H1 (cell line): Measurements from ENCODE around the gene FAM181B. TPM values are rescaled to one million over a fixed set of nuclear protein-coding genes. Genes with fewer than 3 reads are reported as not detected.

ENCODE experiments used
- CTCF ChIA-PET: fragments of 300-600 bp; sonication (Branson Sonifier 250); formaldehyde crosslinking; loops from one replicate; lab custom pipeline; 2021; ENCODE audit not compliant: partially characterized antibody; lab: Charles Lee
- POLR2A ChIA-PET: fragments of 300-600 bp; sonication (Branson Sonifier 250); formaldehyde crosslinking; loops from one replicate; lab custom pipeline; 2021; ENCODE audit warnings: inconsistent platforms; ENCODE audit not compliant: partially characterized antibody; lab: Charles Lee
- DNase-seq, 2 experiments: peaks; one replicate each; pipeline versions ENCODE4 v3.0.0 to v3.0.0-alpha.2; 2010 to 2022; ENCODE audit warnings: low spot score in 2 of 2, low read depth in 1 of 2, mixed read lengths in 1 of 2
- FAIRE-seq: peaks from 2 replicates; lab custom pipeline; 2011; peaks lifted over from hg19 to GRCh38; lab: Jason Lieb, UNC
- H2AFZ ChIP-seq: 2 replicates; pipeline ENCODE4 v1.8.1; 2012; ENCODE audit warnings: low read length, inconsistent platforms
- H2AK5ac ChIP-seq: 2 replicates; pipeline ENCODE4 v1.6.1; 2013; ENCODE audit warnings: low read depth, low read length
- H2BK120ac ChIP-seq: replicated peaks from 2 replicates; pipeline ENCODE3; 2013; ENCODE audit warnings: low read depth, low read length, inconsistent platforms
- H2BK12ac ChIP-seq: 2 replicates; pipeline ENCODE4 v1.6.1; 2013; ENCODE audit warnings: low read depth, low read length
- H2BK15ac ChIP-seq: 2 replicates; pipeline ENCODE4 v1.6.1; 2013; ENCODE audit warnings: low read length
- H2BK20ac ChIP-seq: 2 replicates; pipeline ENCODE4 v1.6.1; 2013; ENCODE audit warnings: low read length
- H2BK5ac ChIP-seq: 2 replicates; pipeline ENCODE4 v1.6.1; 2013; ENCODE audit warnings: low read depth, low read length
- H3K14ac ChIP-seq: 2 replicates; pipeline ENCODE4 v1.6.1; 2013; ENCODE audit warnings: inconsistent platforms; ENCODE audit not compliant: insufficient read length
- H3K18ac ChIP-seq: 2 replicates; pipeline ENCODE4 v1.6.1; 2013; ENCODE audit warnings: low read length; ENCODE audit errors: extremely low read depth
- H3K23ac ChIP-seq: 2 replicates; pipeline ENCODE4 v1.6.1; 2013; ENCODE audit warnings: inconsistent platforms; ENCODE audit not compliant: insufficient read length
- H3K23me2 ChIP-seq: 2 replicates; pipeline ENCODE4 v1.6.1; 2013; ENCODE audit warnings: low read depth, low read length
- H3K27ac ChIP-seq: 2 replicates; pipeline ENCODE4 v1.6.1; 2011; ENCODE audit warnings: low read depth, low read length, inconsistent platforms
- H3K27me3 ChIP-seq, 4 experiments: replicated peaks in 1 of 4; 1 replicate in 1 of 4; 2 replicates in 3 of 4; pipeline versions ENCODE4 v1.6.1 to v1.8.1; 2011 to 2013; ENCODE audit warnings: low read length in 3 of 4, mild to moderate bottlenecking in 3 of 4, inconsistent platforms in 2 of 4, mixed read lengths in 2 of 4, moderate library complexity in 1 of 4; ENCODE audit not compliant: control insufficient read depth in 3 of 4, insufficient read depth in 3 of 4; ENCODE audit errors: extremely low read depth in 1 of 4
- H3K36me3 ChIP-seq, 4 experiments: 2 replicates each; pipeline versions ENCODE4 v1.6.1 to v1.8.1; 2011 to 2013; ENCODE audit warnings: mild to moderate bottlenecking in 4 of 4, low read length in 3 of 4, moderate library complexity in 2 of 4, control low read depth in 1 of 4, inconsistent platforms in 1 of 4; ENCODE audit not compliant: insufficient read depth in 4 of 4, control insufficient read depth in 2 of 4
- H3K4ac ChIP-seq: replicated peaks from 2 replicates; pipeline ENCODE3; 2013; ENCODE audit warnings: low read length, low read depth, mixed read lengths, inconsistent platforms; ENCODE audit not compliant: insufficient read length
- H3K4me1 ChIP-seq, 4 experiments: replicated peaks in 1 of 4; 1 replicate in 1 of 4; 2 replicates in 3 of 4; pipeline versions ENCODE4 v1.6.1 to v1.8.1; 2011 to 2013; ENCODE audit warnings: low read length in 3 of 4, inconsistent platforms in 2 of 4, mixed read lengths in 1 of 4; ENCODE audit not compliant: insufficient read depth in 4 of 4, control insufficient read depth in 3 of 4
- H3K4me2 ChIP-seq, 2 experiments: 2 replicates each; pipeline versions ENCODE4 v1.6.1 to v1.8.1; 2011 to 2013; ENCODE audit warnings: low read depth in 2 of 2, low read length in 2 of 2, control low read depth in 1 of 2, inconsistent platforms in 1 of 2, mild to moderate bottlenecking in 1 of 2; ENCODE audit not compliant: insufficient read depth in 1 of 2
- H3K4me3 ChIP-seq, 4 experiments: fragments of 200-600, 300-600 bp in 1 of 4; sonication (generic), shearing (Covaris generic), sonication (Bioruptor Twin) in 1 of 4; 2 replicates each; pipeline versions ENCODE4 v1.5.1 to v1.8.1; 2011 to 2016; ENCODE audit warnings: low read length in 4 of 4, low read depth in 3 of 4, control low read depth in 2 of 4, inconsistent platforms in 2 of 4, mild to moderate bottlenecking in 2 of 4, mixed read lengths in 1 of 4, moderate library complexity in 1 of 4; ENCODE audit not compliant: insufficient read depth in 2 of 4; ENCODE audit errors: extremely low read depth in 1 of 4
- H3K56ac ChIP-seq: replicated peaks from 2 replicates; pipeline ENCODE3; 2013; ENCODE audit warnings: low read depth, mild to moderate bottlenecking, mixed read lengths, low read length, inconsistent platforms; ENCODE audit not compliant: insufficient read length
- H3K79me1 ChIP-seq: 2 replicates; pipeline ENCODE4 v1.6.1; 2013; ENCODE audit warnings: low read depth, low read length, control low read depth
- H3K79me2 ChIP-seq, 2 experiments: 2 replicates each; pipeline versions ENCODE4 v1.6.1 to v1.8.1; 2012 to 2013; ENCODE audit warnings: low read length in 2 of 2, mild to moderate bottlenecking in 2 of 2, inconsistent platforms in 1 of 2; ENCODE audit not compliant: insufficient read depth in 2 of 2, control insufficient read depth in 1 of 2
- H3K9ac ChIP-seq, 4 experiments: replicated peaks in 1 of 4; 1 replicate in 1 of 4; 2 replicates in 3 of 4; pipeline versions ENCODE4 v1.6.1 to v1.8.1; 2011 to 2013; ENCODE audit warnings: low read depth in 3 of 4, low read length in 3 of 4, control low read depth in 2 of 4, mild to moderate bottlenecking in 2 of 4, moderate library complexity in 2 of 4, inconsistent platforms in 1 of 4; ENCODE audit errors: extremely low read depth in 1 of 4
- H3K9me3 ChIP-seq, 2 experiments: 2 replicates each; pipeline versions ENCODE4 v1.6.1 to v1.8.1; 2012 to 2013; ENCODE audit warnings: mild to moderate bottlenecking in 2 of 2, moderate library complexity in 2 of 2, control low read depth in 1 of 2, inconsistent platforms in 1 of 2, low read depth in 1 of 2, low read length in 1 of 2, mixed read lengths in 1 of 2; ENCODE audit not compliant: insufficient read depth in 2 of 2
- H4K20me1 ChIP-seq, 2 experiments: replicated peaks in 1 of 2; 2 replicates each; pipeline versions ENCODE3 to v1.8.1; 2011 to 2013; ENCODE audit warnings: inconsistent platforms in 2 of 2, low read length in 2 of 2, mild to moderate bottlenecking in 1 of 2; ENCODE audit not compliant: insufficient read depth in 2 of 2, control insufficient read depth in 1 of 2
- H4K5ac ChIP-seq: 2 replicates; pipeline ENCODE4 v1.6.1; 2013; ENCODE audit warnings: low read length, low read depth, mixed read lengths, inconsistent platforms; ENCODE audit not compliant: insufficient read length
- H4K8ac ChIP-seq: 2 replicates; pipeline ENCODE4 v1.8.0; 2013; ENCODE audit warnings: mild to moderate bottlenecking, moderate library complexity, low read length, inconsistent platforms; ENCODE audit not compliant: insufficient read depth; ENCODE audit errors: extremely low read depth
- H4K91ac ChIP-seq: replicated peaks from 2 replicates; pipeline ENCODE3; 2013; ENCODE audit warnings: low read length, mixed read lengths, inconsistent platforms; ENCODE audit not compliant: insufficient read length
- ATF2 ChIP-seq: IDR thresholded peaks from 2 replicates; pipeline ENCODE4 v1.6.1; 2012; ENCODE audit warnings: low read length, inconsistent platforms
- BACH1 ChIP-seq: IDR thresholded peaks from 2 replicates; pipeline ENCODE4 v1.6.1; 2012; ENCODE audit warnings: low read length, improper control_type of control experiment
- GABPA ChIP-seq: IDR thresholded peaks from 2 replicates; pipeline ENCODE4 v1.6.1; 2011; ENCODE audit warnings: mild to moderate bottlenecking, low read length, moderate library complexity, borderline replicate concordance; ENCODE audit not compliant: insufficient read depth
- HDAC6 ChIP-seq: IDR thresholded peaks from one replicate; pipeline ENCODE4 v1.7.1; 2012; ENCODE audit warnings: low read depth, mild to moderate bottlenecking, inconsistent platforms, low read length, moderate library complexity
- JUN ChIP-seq: IDR thresholded peaks from 2 replicates; pipeline ENCODE4 v1.6.1; 2011; ENCODE audit warnings: low read depth, mild to moderate bottlenecking, improper control_type of control experiment, low read length
- MAX ChIP-seq: IDR thresholded peaks from 2 replicates; pipeline ENCODE4 v1.6.1; 2012; ENCODE audit warnings: inconsistent platforms
- POLR2A ChIP-seq, 2 experiments: IDR thresholded peaks; 1 replicate in 1 of 2; 2 replicates in 1 of 2; pipeline ENCODE4 v1.6.1; 2011; ENCODE audit warnings: low read depth in 2 of 2, low read length in 2 of 2, mild to moderate bottlenecking in 2 of 2; ENCODE audit errors: control extremely low read depth in 1 of 2
- RBBP5 ChIP-seq: IDR thresholded peaks from 2 replicates; pipeline ENCODE4 v1.7.1; 2012; ENCODE audit warnings: low read depth, mild to moderate bottlenecking, inconsistent platforms, low read length, moderate library complexity, borderline replicate concordance
- RFX5 ChIP-seq: IDR thresholded peaks from 2 replicates; pipeline ENCODE4 v1.6.1; 2011; ENCODE audit warnings: low read depth, low read length, improper control_type of control experiment, borderline replicate concordance
- RNF2 ChIP-seq: fragments of 200-900, 300-1000 bp; sonication (generic); IDR thresholded peaks from 2 replicates; pipeline ENCODE4 v1.7.1; 2016; ENCODE audit warnings: borderline replicate concordance, low read depth, mild to moderate bottlenecking, antibody characterized with exemption, low read length; ENCODE audit not compliant: poor library complexity, severe bottlenecking; ENCODE audit errors: missing control alignments
- SIX5 ChIP-seq: IDR thresholded peaks from 2 replicates; pipeline ENCODE4 v1.6.1; 2011; ENCODE audit warnings: mild to moderate bottlenecking, low read depth, low read length
- TAF7 ChIP-seq: optimal IDR thresholded peaks from 2 replicates; pipeline ENCODE3; 2011; ENCODE audit warnings: low read depth, mild to moderate bottlenecking, inconsistent platforms, low read length, moderate library complexity, borderline replicate concordance
- TEAD4 ChIP-seq: IDR thresholded peaks from 2 replicates; pipeline ENCODE4 v1.6.1; 2012; ENCODE audit warnings: low read depth, low read length, inconsistent platforms, mixed read lengths
- WGBS, 2 experiments: shearing (Covaris generic) in 1 of 2; methylation state at CpG; one replicate each; pipeline versions ENCODE4 v1.1.6 to v1.1.7; 2013 to 2015; ENCODE audit warnings: low lambda C conversion rate in 2 of 2, mixed read lengths in 2 of 2, inconsistent platforms in 1 of 2, low coverage in 1 of 2, missing lambda C conversion rate in 1 of 2; ENCODE audit not compliant: insufficient replicate concordance in 2 of 2, insufficient coverage in 1 of 2, insufficient read length in 1 of 2; ENCODE audit errors: extremely low coverage in 1 of 2, missing lambda C conversion rate in 1 of 2; 5-methylcytosine and 5-hydroxymethylcytosine counted together
- polyA plus RNA-seq, 7 experiments: library from polyadenylated mRNA; depleted of rRNA in 3 of 7; stranded (reverse) in 5 of 7; unstranded in 2 of 7; fragments of >200 nt in 5 of 7; fragments of 200-250 nt in 2 of 7; gene quantifications; 1 replicate in 5 of 7; 2 replicates in 1 of 7; 4 replicates in 1 of 7; pipeline versions ENCODE4 v1.2.1 to v1.2.3, GENCODE V29; 2011 to 2013; ENCODE audit warnings: missing spikeins in 2 of 7, mixed read lengths in 2 of 7
- total RNA-seq: library from RNA; stranded (reverse); fragmentation: NEBNext Ultra II Directional; extraction: Animal tissue kit (Norgen Biotek cat#: 25700); gene quantifications from 2 replicates; pipeline ENCODE4 v1.2.1, GENCODE V29; 2021

FAM181B gene
- total and polyA plus RNA-seq, 2 of the 8 experiments (the other 6 are each of a cell fraction or from before 2014, with no cell fraction given), result 0.21 to 0.37 TPM

GRCh38 chr11:82686211-82686610, 47.5 kb downstream of the FAM181B start:
- no peak for TF ChIP-seq RNF2
- TF ChIP-seq POLR2A (IDR thresholded peaks at IDR 0.05; ENCODE audit: control extremely low read depth in 1 of 2, low read depth in 2 of 2, low read length in 2 of 2), result no peak
- TF ChIP-seq SIX5, result no peak
- no peak for TF ChIP-seq BACH1
- TF ChIP-seq TEAD4, result no peak
- TF ChIP-seq TAF7, result no peak
- no peak for TF ChIP-seq HDAC6
- no peak for TF ChIP-seq RFX5
- TF ChIP-seq RBBP5, result no peak
- TF ChIP-seq JUN, result no peak
- TF ChIP-seq MAX, result no peak
- no peak for TF ChIP-seq GABPA
- no peak for TF ChIP-seq ATF2

More at GRCh38 chr11:82686211-82686610, 47.5 kb downstream of the FAM181B start:
- H2AK5ac ChIP-seq, result no peak overlapping the region
- no peaks in the 10 kb centered on the region for H3K27me3 ChIP-seq
- H4K8ac ChIP-seq, result no peak overlapping the region
- no peak overlapping the region for H3K18ac ChIP-seq
- H3K23ac ChIP-seq, result no peak overlapping the region
- H3K23me2 ChIP-seq, result no peaks in the 10 kb centered on the region
- H2BK5ac ChIP-seq, result no peak overlapping the region
- ChIA-PET POLR2A (no interaction called here), CTCF (interaction anchor here (0.8 to 6.0 kb wide), 5 partner anchors 9 to 214 kb away, joined by 3 to 100 read pairs (median 5); partner anchors contain the start of gene PRCP)
- H3K9ac ChIP-seq, result no peak overlapping the region
- WGBS, 2 experiments, result 94% methylated on average over 2 of the region's 2 CpGs; no CpG with 5 or more reads in 1 of the 2 experiments
- no peaks in the 10 kb centered on the region for H4K20me1 ChIP-seq
- no peaks in the 10 kb centered on the region for H3K4me1 ChIP-seq
- no peak overlapping the region for H3K14ac ChIP-seq
- no peak overlapping the region for H3K4me2 ChIP-seq
- H2AFZ ChIP-seq, result no peak overlapping the region
- no peaks in the 10 kb centered on the region for H3K79me2 ChIP-seq
- DNase-seq, result no peak
- H3K9me3 ChIP-seq, result no peaks in the 10 kb centered on the region
- no peak overlapping the region for H2BK120ac ChIP-seq
- no peak overlapping the region for H3K4me3 ChIP-seq
- no peak overlapping the region for H4K91ac ChIP-seq
- no peak overlapping the region for H2BK20ac ChIP-seq
- H2BK12ac ChIP-seq, result no peak overlapping the region
- H3K27ac ChIP-seq, result no peak overlapping the region
- H2BK15ac ChIP-seq, result no peak overlapping the region
- no peak overlapping the region for H4K5ac ChIP-seq
- no peak overlapping the region for H3K56ac ChIP-seq
- FAIRE-seq, result no peak
- no peaks in the 10 kb centered on the region for H3K36me3 ChIP-seq
- H3K4ac ChIP-seq, result no peak overlapping the region
- H3K79me1 ChIP-seq, result no peaks in the 10 kb centered on the region
